Measurements from ENCODE around the gene POLD2.

- TF ChIP-seq CTCF (IDR thresholded peaks at IDR 0.05) (no peak), POLR2A (IDR thresholded peaks at IDR 0.05; ENCODE audit: low read depth) (no peak)
Measured at GRCh38 chr7:44154703-44155102, 31.4 kb upstream of the POLD2 start.
